HG02610 (cell line): ENCODE results near the gene NOP9.
A peak's percentile ranks its signal among the peaks of the same experiment; 100 is the strongest.

Source experiments
- ATAC-seq: cut with Tn5 transposase; IDR thresholded peaks from one replicate; pipeline ENCODE4 v1.9.1; 2021; ENCODE audit warnings: mild to moderate bottlenecking, moderate library complexity; ENCODE audit not compliant: unreplicated experiment

The NOP9 gene

GRCh38 chr14:24307575-24308341 lies 8.1 kb downstream of the NOP9 start, which contains the start of gene CIDEB:
CIDEB (minus strand) TSS chr14:24307977; CDS start chr14:24307858, 119 bp downstream.
- ATAC-seq = peak; percentile 29

GRCh38 chr14:24308342-24309124 lies 8.9 kb downstream of the NOP9 start:
- no peak for ATAC-seq

GRCh38 chr14:24309538-24310264 lies 10.1 kb downstream of the NOP9 start, which contains the start of gene LTB4R2:
LTB4R2 (plus strand) TSS chr14:24310140; CDS start chr14:24310665, 525 bp downstream.
- no peak for ATAC-seq

- ATAC-seq = no peak
Observed at GRCh38 chr14:24310265-24310645, 10.6 kb downstream of the NOP9 start.

- peak; percentile 34 for ATAC-seq
Observed at GRCh38 chr14:24310646-24311604, 11.3 kb downstream of the NOP9 start, which contains the start of gene LTB4R. LTB4R (plus strand) TSS chr14:24311502; CDS start chr14:24315652, 4,150 bp downstream.

- ATAC-seq = no peak
Observed at GRCh38 chr14:24311837-24312615, 12.4 kb downstream of the NOP9 start.

- no peak for ATAC-seq
Observed at GRCh38 chr14:24312736-24313507, 13.3 kb downstream of the NOP9 start.

GRCh38 chr14:24313913-24314312 lies 14.3 kb downstream of the NOP9 start:
- no peak for ATAC-seq

GRCh38 chr14:24314377-24315193 lies 14.9 kb downstream of the NOP9 start:
- no peak for ATAC-seq

GRCh38 chr14:24315243-24315806 lies 15.7 kb downstream of the NOP9 start:
- no peak for ATAC-seq

GRCh38 chr14:24315807-24316596 lies 16.4 kb downstream of the NOP9 start:
- ATAC-seq = no peak

- ATAC-seq = no peak
Observed at GRCh38 chr14:24316597-24316950, 16.9 kb downstream of the NOP9 start.

- ATAC-seq = no peak
Observed at GRCh38 chr14:24317141-24317928, 17.7 kb downstream of the NOP9 start.

- no peak for ATAC-seq
Observed at GRCh38 chr14:24321212-24321975, 21.7 kb downstream of the NOP9 start.

- no peak for ATAC-seq
Observed at GRCh38 chr14:24322672-24323071, 23.0 kb downstream of the NOP9 start.
